Right ventricle myocardium superior (tissue), 1 donor: Measurements from ENCODE around the gene VPS35. TPM values are rescaled to one million over a fixed set of nuclear protein-coding genes. Genes with fewer than 3 reads are reported as not detected.

ENCODE experiments used
- ATAC-seq: fragments of 200-7000 bp; cut with Tn5 transposase; one replicate; pipeline ENCODE4 v1.9.1; 2020; ENCODE audit warnings: mild to moderate bottlenecking; ENCODE audit not compliant: poor library complexity
- DNase-seq: peaks from one replicate; pipeline ENCODE4 v3.0.0-alpha.2; 2020
- intact Hi-C: fragments of 100-400 bp; cut with DNase I; formaldehyde crosslinking; loops from one replicate; pipeline ENCODE4 v1.11.2; 2022
- long read RNA-seq: library from polyadenylated mRNA; unstranded; transcript quantifications from one replicate; pipeline ENCODE4 v2.0.0, GENCODE V29; 2021
- total RNA-seq: library from RNA; stranded (reverse); fragmentation: NEBNext Ultra II Directional; extraction: Animal tissue kit (Norgen Biotek cat#: 25700); gene quantifications from one replicate; pipeline ENCODE4 v1.2.1, GENCODE V29; 2021
- donor health status: DM: no; HTN: yes; CAD: no; lungs with severe emphysema.

The VPS35 gene
- 89.0 TPM for total RNA-seq
- long read RNA-seq, full-length matches to known transcripts = 244 of 301 reads
- long read RNA-seq, partial matches to known transcripts = 20 of 301 reads
- long read RNA-seq, other reads (novel, unspliced or antisense) = 37 of 301 reads

GRCh38 chr16:46688654-46689364 is at the start of gene VPS35:
Gene VPS35, minus strand, starts transcription at chr16:46689178. Its CDS starts 45 bp downstream, at chr16:46689133.
- peak; percentile 96 for ATAC-seq
- peak; percentile 100 for DNase-seq
- intact Hi-C loops = no loop called here

DNA sequence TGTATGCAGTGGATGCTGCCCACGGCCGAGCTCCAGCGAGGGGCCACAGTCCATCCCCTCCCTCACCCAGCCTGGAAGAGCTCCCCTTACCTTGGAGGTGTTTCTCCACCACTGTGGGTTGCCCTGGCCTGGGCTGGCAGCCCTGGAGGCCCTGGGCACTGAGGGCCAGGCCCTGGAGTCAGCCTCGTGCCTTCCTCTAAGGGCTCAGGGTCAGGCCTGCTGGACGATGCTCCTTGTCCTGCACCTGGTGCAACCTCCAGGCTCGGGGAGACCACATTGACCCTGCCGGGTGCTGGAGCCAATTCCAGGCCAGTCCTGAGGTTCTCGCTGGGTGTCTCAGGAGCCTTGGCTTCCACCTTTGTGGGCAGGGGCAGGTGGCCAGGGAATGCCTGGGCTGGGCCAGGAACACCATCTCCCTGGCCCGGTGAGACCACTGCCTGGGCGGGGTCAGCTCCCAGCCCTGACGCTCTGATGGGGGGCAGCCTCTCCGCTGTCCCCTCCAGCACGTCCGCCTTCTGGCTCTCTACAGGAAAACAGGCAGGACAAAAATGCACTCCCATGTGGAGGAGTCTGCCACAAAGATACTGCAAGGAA is 48.7 kb upstream of the VPS35 start:
- ATAC-seq = no peak
- no peak for DNase-seq
- intact Hi-C loops = no loop called here

DNA sequence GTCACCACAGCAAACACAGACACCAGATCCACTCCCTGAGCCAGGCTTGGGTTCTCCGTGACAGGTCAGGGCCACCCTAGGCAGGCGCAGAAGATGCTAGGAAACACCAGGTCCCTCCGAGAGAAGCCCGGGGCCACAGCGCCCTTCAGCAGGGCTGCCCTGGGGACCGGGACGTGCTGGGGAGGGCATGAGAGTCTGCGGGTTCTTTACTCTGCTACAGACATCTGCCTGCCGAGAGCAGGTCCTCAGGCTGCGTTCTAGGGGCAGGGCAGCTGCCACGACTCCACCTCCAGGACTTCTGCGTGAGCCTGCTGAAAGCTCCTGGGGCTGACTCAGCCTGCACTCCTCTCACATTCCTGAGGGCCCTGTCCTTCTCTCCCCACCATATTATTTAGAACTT is 47.7 kb upstream of the VPS35 start:
- ATAC-seq = no peak
- no peak for DNase-seq
- intact Hi-C loops = no loop called here

DNA sequence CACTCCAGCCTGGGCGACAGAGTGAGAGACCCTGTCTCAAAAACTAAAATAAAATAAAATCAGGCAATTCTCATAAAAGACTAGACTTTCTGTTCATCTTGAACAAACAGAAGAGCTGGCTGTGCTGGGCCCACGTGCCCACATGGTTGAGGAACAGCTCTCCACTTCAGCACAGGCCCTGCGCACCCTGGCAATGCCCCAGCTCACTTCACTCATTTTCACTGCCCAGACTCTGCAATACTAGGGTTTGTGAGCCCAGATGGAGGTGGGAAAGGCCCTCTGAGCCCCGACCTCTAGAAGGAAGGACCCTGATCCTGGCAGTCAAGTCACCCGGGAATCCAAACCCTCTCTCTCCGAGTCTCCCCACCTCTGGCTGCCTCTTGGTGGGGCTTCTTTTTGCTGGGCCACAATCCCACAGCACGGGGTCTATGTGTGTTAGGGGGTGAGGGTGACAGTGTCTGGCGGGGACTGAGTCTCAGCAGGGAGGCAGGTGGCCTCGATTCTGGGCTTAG is 44.4 kb upstream of the VPS35 start:
- peak; percentile 24 for ATAC-seq
- intact Hi-C loops = loop anchor here (5.0 kb wide), 1 partner anchor 69 kb away; no protein-coding TSS in a partner anchor
- no peak for DNase-seq

GRCh38 chr16:46732561-46732960 is 43.6 kb upstream of the VPS35 start:
- no peak for ATAC-seq
- intact Hi-C loops = loop anchor here (5.0 kb wide), 1 partner anchor 70 kb away; no protein-coding TSS in a partner anchor
- no peak for DNase-seq

DNA sequence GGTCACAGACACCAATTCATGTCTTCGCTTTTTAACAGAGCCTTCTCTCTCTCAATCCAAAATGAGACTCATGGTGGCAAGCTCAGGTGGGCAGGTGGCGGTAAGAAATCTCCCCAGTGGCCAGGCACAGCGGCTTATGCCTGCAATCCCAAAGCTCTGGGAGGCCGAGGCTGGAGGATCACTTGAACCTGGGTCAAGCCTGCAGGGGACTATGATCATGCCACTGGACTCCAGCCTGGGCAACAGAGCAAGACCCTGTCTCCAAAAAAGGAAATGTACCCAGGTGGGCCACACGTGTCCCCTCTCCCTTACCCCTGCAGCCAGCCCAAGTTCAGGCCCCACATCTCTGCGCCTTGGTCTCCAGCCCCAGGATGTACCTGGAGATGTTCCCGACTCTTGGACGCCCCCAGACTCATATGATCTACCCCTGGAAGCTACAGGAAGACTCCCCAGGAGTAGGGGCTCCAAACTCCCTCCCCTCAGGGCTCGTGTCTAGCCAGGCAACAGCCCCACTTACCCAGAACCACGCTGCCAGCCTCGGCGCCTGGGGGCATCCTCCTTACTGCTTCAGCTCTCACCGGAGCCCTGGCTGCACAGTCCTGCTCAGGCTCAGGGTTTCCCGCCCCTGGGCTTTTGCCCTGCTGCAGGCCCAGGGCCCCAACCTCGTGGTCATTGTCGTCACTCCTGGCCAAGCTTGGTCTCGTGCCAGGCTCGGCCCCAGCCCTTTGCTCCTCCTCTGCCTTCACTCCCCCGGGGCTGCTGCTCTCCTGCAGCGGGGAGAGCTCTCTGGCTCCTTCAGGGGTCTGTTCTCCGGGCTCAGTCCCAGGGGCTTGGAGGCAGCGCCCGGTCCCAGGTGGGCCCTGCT is 42.9 kb upstream of the VPS35 start:
- intact Hi-C loops = loop anchor here (5.0 kb wide), 1 partner anchor 70 kb away; no protein-coding TSS in a partner anchor
- ATAC-seq = peak; percentile 38
- no peak for DNase-seq

DNA sequence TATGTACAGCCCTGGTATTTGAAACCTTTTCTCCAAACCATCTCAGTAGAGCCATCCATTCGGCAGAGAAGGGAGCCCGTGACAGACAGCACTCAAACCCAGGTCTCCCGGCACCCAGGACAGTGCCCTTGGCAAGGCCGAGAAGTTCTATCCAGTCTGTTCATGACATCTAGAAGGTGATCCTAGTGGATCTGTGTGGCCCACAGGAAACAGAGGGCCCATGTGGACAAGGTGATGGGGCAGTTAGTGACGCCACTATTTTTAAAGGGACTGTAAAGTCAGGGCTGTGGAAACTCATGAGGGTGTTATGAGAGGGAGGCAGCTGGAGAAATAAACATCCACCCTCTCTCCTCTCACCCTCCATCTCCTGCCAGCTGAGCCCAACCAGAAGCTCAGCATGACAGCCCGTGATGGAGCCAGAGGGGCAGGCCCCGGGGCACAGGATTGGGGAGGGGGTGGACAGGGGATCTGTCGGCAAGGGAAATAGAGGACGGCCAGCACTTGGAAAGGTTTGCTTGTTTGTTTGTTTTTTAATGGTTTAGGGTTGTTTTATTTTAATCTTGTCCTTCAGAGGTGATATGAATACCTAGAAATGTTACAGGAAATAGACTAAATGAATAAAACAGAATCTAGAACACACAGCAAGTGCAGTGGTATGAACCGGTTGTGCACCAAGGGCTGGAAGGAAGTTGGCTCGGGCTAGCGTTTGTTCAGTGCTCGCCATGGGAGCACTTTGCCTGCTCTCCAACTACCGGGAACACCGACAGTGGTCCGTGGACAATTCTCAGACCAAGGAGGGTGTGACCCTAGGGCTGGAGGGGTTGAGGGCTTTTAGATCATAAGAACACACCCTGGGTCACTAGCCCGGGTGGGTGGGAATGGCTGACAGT is 42.1 kb upstream of the VPS35 start:
- peak; percentile 25 for ATAC-seq
- intact Hi-C loops = loop anchor here (5.0 kb wide), 1 partner anchor 71 kb away; no protein-coding TSS in a partner anchor
- DNase-seq = no peak

GRCh38 chr16:46730126-46730525 is 41.1 kb upstream of the VPS35 start:
- DNase-seq = no peak
- no peak for ATAC-seq

GRCh38 chr16:46729326-46729995 is 40.5 kb upstream of the VPS35 start:
- intact Hi-C loops = no loop called here
- DNase-seq (no peak), ATAC-seq (no peak)

More at GRCh38 chr16:46730126-46730525, 41.1 kb upstream of the VPS35 start:
- intact Hi-C loops = loop anchor here (5.0 kb wide), 1 partner anchor 72 kb away; no protein-coding TSS in a partner anchor

GRCh38 chr16:46728806-46729205 is 39.8 kb upstream of the VPS35 start:
- intact Hi-C loops = no loop called here
- ATAC-seq (peak; percentile 10), DNase-seq (no peak)

GRCh38 chr16:46727630-46728029 is 38.7 kb upstream of the VPS35 start:
- intact Hi-C loops = no loop called here
- DNase-seq (no peak), ATAC-seq (no peak)

DNA sequence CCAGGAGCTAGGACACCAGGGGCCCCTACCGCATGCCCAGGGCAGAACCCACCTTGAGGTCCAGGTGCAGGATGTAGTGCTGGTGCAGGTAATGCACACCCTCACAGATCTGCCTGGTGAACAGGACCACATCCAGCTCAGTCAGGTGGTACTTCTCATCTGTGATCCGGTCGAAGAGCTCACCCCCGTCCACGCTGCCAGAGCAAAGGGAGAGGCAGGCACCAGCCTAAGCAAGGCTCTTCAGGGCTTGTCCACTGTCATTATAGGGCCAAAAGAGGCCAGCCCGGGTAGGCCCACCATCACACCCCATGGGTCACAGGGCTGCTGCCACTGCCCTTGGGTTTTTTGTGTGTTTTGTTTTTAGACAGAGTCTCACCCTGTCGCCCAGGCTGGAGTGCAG is 38.2 kb upstream of the VPS35 start:
- intact Hi-C loops = no loop called here
- no peak for DNase-seq
- ATAC-seq = no peak

DNA sequence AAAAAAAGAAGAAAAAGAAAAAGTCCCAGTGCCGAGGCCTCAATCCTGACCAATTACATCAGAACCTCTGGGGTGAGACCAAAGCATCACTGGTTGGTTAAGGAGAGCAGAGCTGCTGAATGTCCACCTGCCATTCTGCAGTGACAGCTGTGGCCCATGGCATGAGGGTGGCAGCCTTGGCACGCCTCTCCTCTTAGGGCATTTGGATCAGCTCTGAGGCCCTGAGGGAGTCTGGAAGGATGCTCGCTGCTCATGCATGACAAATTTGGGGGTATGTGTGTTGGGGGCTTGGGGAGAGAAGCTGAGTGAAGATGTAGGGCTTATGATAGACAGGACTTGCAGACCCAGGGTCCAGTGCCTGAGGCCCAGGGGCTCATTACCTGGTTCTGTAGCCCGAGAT is 32.9 kb upstream of the VPS35 start:
- DNase-seq (no peak), ATAC-seq (peak; percentile 42)
- intact Hi-C loops = no loop called here

DNA sequence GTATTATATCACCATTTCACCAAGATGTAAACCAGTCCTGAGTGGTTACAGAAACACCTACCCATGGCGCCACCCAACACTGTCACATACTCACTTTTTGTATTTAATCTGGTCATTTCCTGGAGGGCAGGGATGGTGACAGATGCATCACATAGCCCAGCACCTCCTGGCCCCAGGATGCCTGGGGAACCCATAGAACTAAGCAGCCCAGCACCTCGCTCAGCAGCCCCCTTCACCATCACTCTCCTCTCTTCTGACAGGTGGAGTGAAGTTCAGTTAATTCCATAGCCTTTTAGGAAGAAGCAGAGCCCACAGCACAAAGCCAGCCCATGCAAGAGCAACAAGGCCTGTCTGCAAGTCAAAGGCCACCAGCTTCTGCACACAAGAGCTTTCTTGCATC is 31.6 kb upstream of the VPS35 start:
- DNase-seq = no peak
- ATAC-seq = no peak
- intact Hi-C loops = no loop called here

- ATAC-seq = no peak
- no peak for DNase-seq
- intact Hi-C loops = no loop called here
These were observed 30.6 kb upstream of the VPS35 start for GRCh38 chr16:46719528-46719927.

DNA sequence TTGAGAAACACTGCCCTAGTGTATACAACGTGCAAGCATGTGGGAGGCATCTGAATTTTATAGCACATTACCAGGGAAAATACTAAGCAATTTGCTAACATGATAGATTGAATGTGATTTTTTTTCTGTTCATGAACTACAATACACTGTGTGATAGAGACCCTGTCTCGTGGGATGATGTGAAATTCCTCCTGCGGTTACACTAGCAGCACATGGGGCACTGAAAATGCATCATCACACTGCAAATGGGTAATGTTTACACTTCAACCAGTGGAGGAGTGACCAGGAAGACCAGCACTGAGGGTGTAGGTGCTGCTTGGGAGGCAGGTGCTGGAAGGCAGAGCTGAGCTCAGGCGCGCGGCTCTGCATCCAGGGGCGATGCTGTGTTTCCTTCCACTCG is 29.2 kb upstream of the VPS35 start:
- DNase-seq (no peak), ATAC-seq (no peak)
- intact Hi-C loops = no loop called here

- no peak for ATAC-seq
- no peak for DNase-seq
- intact Hi-C loops = no loop called here
These were observed 28.7 kb upstream of the VPS35 start for GRCh38 chr16:46717692-46718091.
